Small intestine (tissue), 7 donors: ENCODE data around the gene FNDC7. TPM values are rescaled to one million over a fixed set of nuclear protein-coding genes. Genes with fewer than 3 reads are reported as not detected.

Experiments
- DNase-seq, 2 donors: peaks; one replicate each; pipeline versions ENCODE4 v3.0.0 to v3.0.0-alpha.2; 2013
- FAIRE-seq: peaks from 2 replicates; lab custom pipeline; 2012; peaks lifted over from hg19 to GRCh38; lab: Jason Lieb, UNC
- H3K27ac ChIP-seq, 3 donors: one replicate each; pipeline ENCODE4 v1.5.1; 2013; ENCODE audit warnings: low read length in 2 of 3, mild to moderate bottlenecking in 2 of 3, control low read depth in 1 of 3, inconsistent platforms in 1 of 3, low read depth in 1 of 3, moderate library complexity in 1 of 3
- H3K27me3 ChIP-seq, 3 donors: one replicate each; pipeline ENCODE4 v1.6.1; 2013; ENCODE audit warnings: low read length in 3 of 3, inconsistent platforms in 1 of 3; ENCODE audit not compliant: control insufficient read depth in 3 of 3, insufficient read depth in 3 of 3
- H3K36me3 ChIP-seq, 3 donors: one replicate each; pipeline ENCODE4 v1.6.1; 2013; ENCODE audit warnings: low read length in 3 of 3, inconsistent platforms in 1 of 3, low read depth in 1 of 3, mild to moderate bottlenecking in 1 of 3, moderate library complexity in 1 of 3; ENCODE audit not compliant: control insufficient read depth in 3 of 3, insufficient read depth in 2 of 3
- H3K4me1 ChIP-seq, 3 donors: one replicate each; pipeline ENCODE4 v1.6.1; 2013; ENCODE audit warnings: low read length in 2 of 3, inconsistent platforms in 1 of 3, low read depth in 1 of 3, mild to moderate bottlenecking in 1 of 3, moderate library complexity in 1 of 3; ENCODE audit not compliant: control insufficient read depth in 3 of 3, insufficient read depth in 2 of 3
- H3K4me3 ChIP-seq, 3 donors: one replicate each; pipeline ENCODE4 v1.5.1; 2013; ENCODE audit warnings: low read length in 3 of 3, control low read depth in 1 of 3, inconsistent platforms in 1 of 3, low read depth in 1 of 3, mild to moderate bottlenecking in 1 of 3, moderate library complexity in 1 of 3
- H3K9me3 ChIP-seq, 2 donors: one replicate each; pipeline ENCODE4 v1.6.1; 2013; ENCODE audit warnings: low read depth in 1 of 2, low read length in 1 of 2; ENCODE audit not compliant: control insufficient read depth in 2 of 2, insufficient read depth in 1 of 2
- WGBS, 3 donors: extraction: QIAGEN DNeasy Blood & Tissue Kit; methylation state at CpG; one replicate each; pipeline ENCODE4 v1.1.7; 2013; 5-methylcytosine and 5-hydroxymethylcytosine counted together
- polyA plus RNA-seq, 4 donors: library from polyadenylated mRNA; stranded (reverse) in 3 of 4; unstranded in 1 of 4; fragments of 200-250 nt in 3 of 4; fragments of 120-200 nt in 1 of 4; gene quantifications; one replicate each; pipeline versions ENCODE4 v1.2.1 to v1.2.3, GENCODE V29; 2013
- donor health status: healthy with polysubstance abuse.
- donor health status: control.
- donor health status: control.
- donor health status: Bipolar disorder and iron deficiency.
- donor health status: healthy.

The FNDC7 gene
- polyA plus RNA-seq, 4 donors, result not detected

DNA sequence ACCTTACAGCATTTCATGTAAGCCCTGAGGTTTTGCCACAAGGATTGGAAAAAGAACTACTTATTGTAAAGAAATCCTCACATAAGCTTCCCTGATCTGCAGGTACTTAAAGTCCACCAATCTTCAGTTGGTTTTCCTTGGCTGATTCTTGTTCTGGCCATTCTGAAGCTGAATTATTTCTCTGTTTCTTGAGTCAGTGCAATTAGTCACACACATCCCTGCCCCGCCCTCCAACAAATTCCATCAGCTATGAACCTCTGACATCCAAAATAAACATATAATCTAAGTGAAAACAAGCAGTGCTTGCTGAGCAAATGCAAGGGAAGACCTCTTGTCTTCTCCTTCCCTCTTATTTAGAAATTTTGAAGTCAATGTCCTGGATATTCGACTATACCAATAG lies 8.2 kb upstream of the FNDC7 start:
- Histone ChIP-seq H3K4me3 (no peak overlapping the region), H3K36me3 (peaks cover 4 to 7% (median 4%) of the 10 kb centered on the region in 3 donors), H3K27me3 (no peaks in the 10 kb centered on the region), H3K4me1 (no peaks in the 10 kb centered on the region), H3K9me3 (no peaks in the 10 kb centered on the region), H3K27ac (no peak overlapping the region)
- DNase-seq (no peak), FAIRE-seq (no peak)
- WGBS, 3 donors, result 43 to 76% (median 59%) methylated on average over 2 of the region's 2 CpGs

DNA sequence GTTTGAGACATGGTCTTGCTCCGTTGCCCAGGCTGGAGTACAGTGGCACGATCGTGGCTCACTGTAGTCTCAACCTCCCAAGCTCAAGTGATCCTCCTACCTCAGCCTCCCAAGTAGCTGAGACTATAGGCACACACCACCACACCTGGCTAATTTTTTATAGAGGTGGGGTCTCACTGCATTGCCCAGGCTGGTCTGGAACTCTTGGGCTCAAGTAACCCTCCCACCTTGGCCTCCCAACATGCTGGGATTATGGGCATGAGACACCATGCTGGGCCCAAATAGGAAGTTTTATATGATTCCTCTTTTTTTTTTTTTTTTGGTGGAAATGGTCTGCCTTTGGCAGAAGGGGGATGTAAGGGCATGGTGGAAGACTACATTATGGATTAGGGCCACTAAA lies 6.1 kb upstream of the FNDC7 start:
- H3K27ac ChIP-seq, result no peak overlapping the region
- H3K9me3 ChIP-seq, result no peaks in the 10 kb centered on the region
- H3K36me3 ChIP-seq, result peaks cover 0 to 4% (median 0%) of the 10 kb centered on the region in 3 donors
- DNase-seq (no peak), FAIRE-seq (no peak)
- H3K4me1 ChIP-seq, result no peaks in the 10 kb centered on the region
- no peaks in the 10 kb centered on the region for H3K27me3 ChIP-seq
- no peak overlapping the region for H3K4me3 ChIP-seq
- 95 to 98% (median 97%) methylated on average over 3 of the region's 3 CpGs for WGBS, 3 donors

DNA sequence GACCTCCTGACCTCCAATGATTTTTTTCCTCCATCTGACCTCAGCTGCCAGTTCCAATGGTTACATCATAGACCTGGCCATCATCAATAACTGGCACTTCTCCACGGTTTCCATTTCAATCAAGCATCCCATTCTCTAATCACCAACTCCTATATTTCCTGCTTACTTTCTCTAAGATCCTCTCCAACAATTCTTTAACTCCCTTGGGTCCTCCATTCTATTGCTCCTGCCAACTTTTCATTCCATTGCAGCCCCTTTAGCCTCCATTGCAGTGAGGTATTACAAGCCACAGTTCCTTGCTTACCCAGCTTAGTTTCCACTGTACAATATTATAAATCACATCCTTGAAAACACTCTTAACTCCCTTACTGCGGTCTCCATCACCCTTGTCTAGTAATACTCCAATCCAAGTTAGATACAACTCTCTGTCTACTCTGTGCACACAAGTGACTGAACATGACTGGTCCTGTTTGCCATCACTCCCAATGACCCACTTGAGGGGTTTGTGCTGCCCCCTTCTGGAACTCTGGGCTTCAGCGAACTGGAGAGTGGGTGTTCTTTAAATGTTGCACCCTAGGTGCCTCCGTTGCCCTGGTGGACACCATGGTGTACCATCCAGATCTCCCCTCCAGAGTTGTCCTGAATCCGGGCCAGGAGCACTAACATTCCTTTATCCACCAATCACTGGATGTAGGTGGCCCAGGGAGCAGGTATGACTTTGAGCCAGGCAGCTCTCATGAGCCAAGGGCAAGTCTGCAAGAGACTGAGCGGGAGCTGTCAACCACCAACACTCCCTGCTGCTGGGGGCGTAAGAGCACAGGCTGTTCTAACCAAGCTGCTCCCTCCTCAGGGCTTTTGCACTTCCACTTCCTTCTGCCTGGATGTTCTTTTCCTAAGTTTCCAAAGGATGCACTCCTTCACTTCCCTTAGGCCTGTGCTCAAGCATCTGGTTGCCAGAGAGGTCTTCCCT lies 3.7 kb upstream of the FNDC7 start:
- no peaks in the 10 kb centered on the region for H3K9me3 ChIP-seq
- WGBS, 3 donors, result 72 to 77% (median 76%) methylated on average over 7 of the region's 7 CpGs
- FAIRE-seq (no peak), DNase-seq (peak in 1 of 2 donors; percentile 41)
- no peak overlapping the region for H3K27ac ChIP-seq
- no peaks in the 10 kb centered on the region for H3K4me1 ChIP-seq
- H3K36me3 ChIP-seq, result no peaks in the 10 kb centered on the region
- no peak overlapping the region for H3K4me3 ChIP-seq
- H3K27me3 ChIP-seq, result peaks cover 0 to 3% (median 2%) of the 10 kb centered on the region in 3 donors

DNA sequence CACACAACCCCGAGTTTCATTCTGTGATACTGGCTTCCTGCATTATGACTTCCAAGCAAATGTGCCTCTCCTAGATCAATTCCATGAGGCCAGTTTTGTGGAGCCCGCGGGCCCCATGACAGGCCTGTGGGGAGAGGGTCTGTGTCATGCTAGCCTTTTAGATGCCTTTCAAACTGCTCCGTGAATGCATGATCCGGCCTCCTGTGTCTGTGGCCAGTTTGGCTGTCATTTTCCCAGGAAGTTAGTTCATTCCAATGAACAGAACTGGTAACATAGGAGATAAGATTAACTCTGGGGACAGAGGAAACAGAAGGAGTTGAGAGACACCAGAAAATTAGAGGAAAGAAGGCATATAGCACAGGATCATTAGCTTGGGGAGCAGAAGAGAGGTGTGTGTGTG lies 3.2 kb downstream of the FNDC7 start:
- FAIRE-seq (no peak), DNase-seq (no peak)
- Histone ChIP-seq H3K27me3 (peaks cover 0 to 3% (median 2%) of the 10 kb centered on the region in 3 donors), H3K4me3 (no peak overlapping the region), H3K9me3 (no peaks in the 10 kb centered on the region), H3K4me1 (no peaks in the 10 kb centered on the region), H3K36me3 (no peaks in the 10 kb centered on the region), H3K27ac (no peak overlapping the region)
- WGBS, 3 donors, result 90 to 92% (median 91%) methylated on average over 5 of the region's 5 CpGs

DNA sequence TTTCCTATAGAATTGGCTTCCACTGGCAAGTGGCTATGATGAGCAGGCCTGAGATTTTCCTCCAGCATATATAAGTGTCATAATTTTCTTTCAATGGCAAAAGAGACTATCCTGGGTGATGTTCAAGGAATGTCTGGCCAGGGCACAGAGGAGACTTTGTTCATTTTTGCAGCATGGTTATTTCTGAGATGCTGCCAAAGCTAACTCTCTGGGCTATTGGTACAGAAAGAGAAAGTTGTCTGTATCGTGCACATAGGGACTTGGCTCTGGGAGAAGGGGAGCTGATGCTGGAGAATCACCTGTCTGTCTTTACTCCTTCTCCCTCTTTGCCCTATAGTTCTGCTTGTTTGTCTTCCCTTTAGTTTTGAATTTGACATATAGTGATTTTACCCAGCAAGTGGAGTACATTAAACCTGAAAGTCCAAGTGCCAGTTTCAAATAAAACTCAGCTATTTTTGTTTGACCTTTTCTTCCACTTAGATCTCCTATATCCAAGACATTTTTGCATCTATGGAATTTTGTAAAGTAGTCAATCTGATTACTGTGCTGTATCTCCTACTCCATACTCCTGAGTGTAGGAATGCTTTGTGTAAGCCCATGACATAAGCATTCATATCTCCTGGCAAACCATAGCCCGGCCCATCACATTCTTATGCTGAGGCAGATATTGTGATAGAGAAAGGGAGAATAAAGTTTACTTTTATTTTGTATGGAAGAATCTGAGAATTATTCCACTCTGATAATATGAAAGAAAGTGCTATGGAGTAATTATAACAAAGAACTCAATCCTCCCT lies 3.9 kb downstream of the FNDC7 start:
- Histone ChIP-seq H3K4me3 (no peak overlapping the region), H3K36me3 (no peaks in the 10 kb centered on the region), H3K27ac (no peak overlapping the region), H3K4me1 (no peaks in the 10 kb centered on the region), H3K27me3 (peaks cover 0 to 3% (median 2%) of the 10 kb centered on the region in 3 donors), H3K9me3 (no peaks in the 10 kb centered on the region)
- WGBS, 3 donors, result 74 to 91% (median 81%) methylated on average over 2 of the region's 2 CpGs
- FAIRE-seq (no peak), DNase-seq (no peak)

DNA sequence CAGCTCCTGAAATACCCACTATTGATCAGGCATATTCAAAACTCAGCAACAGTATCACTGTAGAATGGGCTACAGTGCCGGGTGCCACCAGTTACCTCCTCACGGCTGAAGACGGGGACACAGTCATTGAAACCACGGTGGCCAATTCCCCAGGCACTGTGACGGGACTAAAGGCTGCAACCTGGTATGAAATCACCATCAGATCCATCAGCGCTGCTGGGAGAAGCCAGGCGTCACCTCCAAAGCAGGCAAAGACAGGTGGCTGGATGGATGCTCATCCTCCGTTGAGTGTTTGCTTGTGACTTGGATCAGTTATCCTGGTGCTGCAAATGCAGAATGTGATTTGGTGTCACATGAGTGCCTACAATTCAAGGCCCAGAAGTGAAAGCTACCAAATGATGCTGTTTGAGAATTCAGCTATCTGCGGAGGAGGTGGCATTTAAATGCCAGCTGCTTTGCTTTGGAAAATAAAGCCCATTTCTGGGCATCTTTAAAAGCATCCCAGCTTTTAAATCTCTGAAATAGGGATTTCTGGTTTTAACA lies 5.1 kb downstream of the FNDC7 start:
- no peak overlapping the region for H3K27ac ChIP-seq
- no peak overlapping the region for H3K4me3 ChIP-seq
- WGBS, 3 donors, result 89 to 91% (median 91%) methylated on average over 9 of the region's 9 CpGs
- no peaks in the 10 kb centered on the region for H3K4me1 ChIP-seq
- no peak for FAIRE-seq
- H3K36me3 ChIP-seq, result no peaks in the 10 kb centered on the region
- no peak for DNase-seq
- H3K27me3 ChIP-seq, result no peaks in the 10 kb centered on the region
- H3K9me3 ChIP-seq, result no peaks in the 10 kb centered on the region

DNA sequence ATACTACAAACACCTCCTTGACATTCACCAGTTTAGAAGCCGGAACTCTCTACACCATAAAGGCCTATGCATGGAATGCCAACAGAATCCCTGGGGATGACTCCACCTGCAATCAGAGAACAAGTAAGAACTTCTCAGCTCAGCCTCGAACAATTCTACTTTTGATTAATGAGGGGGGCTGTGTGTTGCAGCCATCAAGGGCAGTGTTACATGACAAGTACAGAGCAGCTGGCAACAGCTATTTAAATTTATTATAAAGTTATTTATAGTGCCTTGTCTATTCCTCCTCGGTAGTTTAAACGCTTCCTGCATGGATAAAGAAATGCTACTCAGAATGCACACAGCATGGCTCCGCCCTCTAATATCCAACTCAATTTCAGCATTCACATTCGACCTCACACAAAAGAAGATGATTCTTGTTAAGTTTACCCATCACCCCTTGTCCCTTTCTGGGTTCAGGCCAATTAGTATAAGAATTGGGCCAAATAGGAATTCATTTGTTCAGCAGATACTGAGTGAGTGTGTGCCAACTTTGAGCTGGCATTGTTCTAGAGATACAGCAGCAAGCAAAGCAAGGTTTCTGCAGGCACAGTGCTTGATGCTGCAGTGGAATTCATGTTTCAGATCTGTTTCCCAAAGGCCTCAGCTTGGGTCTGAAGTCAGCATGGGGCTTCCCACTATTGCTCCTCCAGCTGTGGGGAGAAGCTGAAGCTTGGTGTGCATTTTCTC lies 6.4 kb downstream of the FNDC7 start:
- no peaks in the 10 kb centered on the region for H3K9me3 ChIP-seq
- no peaks in the 10 kb centered on the region for H3K27me3 ChIP-seq
- 60 to 77% (median 66%) methylated on average over 6 of the region's 6 CpGs for whole genome bisulfite sequencing, 3 donors
- no peaks in the 10 kb centered on the region for H3K36me3 ChIP-seq
- H3K4me1 ChIP-seq, result no peaks in the 10 kb centered on the region
- H3K4me3 ChIP-seq, result no peak overlapping the region
- no peak for DNase-seq
- no peak overlapping the region for H3K27ac ChIP-seq
- no peak for FAIRE-seq
